OCI-LY7 (cell line): ENCODE results near the gene SLIT3.

Experiments
- EZH2phosphoT487 ChIP-seq: fragments of 200-600 bp; sonication (generic); IDR thresholded peaks from 2 replicates; pipeline ENCODE4 v1.6.1; 2018; ENCODE audit warnings: low read depth, borderline replicate concordance, mild to moderate bottlenecking, mixed run types, antibody characterized with exemption, low read length, moderate library complexity, mixed read lengths
- TF ChIP-seq, protein P1 (sequence below): fragments of 200-600 bp; sonication (generic); conservative IDR thresholded peaks from 2 replicates; pipeline ENCODE4 v1.5.1; 2014; ENCODE audit warnings: mild to moderate bottlenecking, antibody characterized with exemption, low read length, moderate library complexity, mixed read lengths

DNA sequence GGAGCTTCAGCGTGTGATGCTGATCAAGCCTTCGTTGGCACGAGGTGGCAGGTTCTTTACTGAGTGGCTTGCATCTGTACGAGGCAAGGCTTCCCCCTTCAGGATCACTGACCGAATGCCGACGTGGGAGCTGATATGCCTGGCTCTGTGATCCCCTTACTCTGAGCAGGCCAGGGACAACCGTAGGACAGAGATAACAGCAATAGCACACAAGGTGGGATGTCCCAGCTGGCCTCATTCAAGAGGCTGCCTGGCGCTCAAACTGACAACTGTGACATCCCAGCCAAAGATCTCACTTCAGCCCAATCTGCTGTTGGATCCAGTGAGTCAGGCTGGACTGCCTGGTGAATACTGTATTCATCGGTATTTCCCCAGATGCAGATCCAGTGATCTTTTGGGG lies 522.4 kb downstream of the SLIT3 start:
- TF ChIP-seq, protein P1, sequence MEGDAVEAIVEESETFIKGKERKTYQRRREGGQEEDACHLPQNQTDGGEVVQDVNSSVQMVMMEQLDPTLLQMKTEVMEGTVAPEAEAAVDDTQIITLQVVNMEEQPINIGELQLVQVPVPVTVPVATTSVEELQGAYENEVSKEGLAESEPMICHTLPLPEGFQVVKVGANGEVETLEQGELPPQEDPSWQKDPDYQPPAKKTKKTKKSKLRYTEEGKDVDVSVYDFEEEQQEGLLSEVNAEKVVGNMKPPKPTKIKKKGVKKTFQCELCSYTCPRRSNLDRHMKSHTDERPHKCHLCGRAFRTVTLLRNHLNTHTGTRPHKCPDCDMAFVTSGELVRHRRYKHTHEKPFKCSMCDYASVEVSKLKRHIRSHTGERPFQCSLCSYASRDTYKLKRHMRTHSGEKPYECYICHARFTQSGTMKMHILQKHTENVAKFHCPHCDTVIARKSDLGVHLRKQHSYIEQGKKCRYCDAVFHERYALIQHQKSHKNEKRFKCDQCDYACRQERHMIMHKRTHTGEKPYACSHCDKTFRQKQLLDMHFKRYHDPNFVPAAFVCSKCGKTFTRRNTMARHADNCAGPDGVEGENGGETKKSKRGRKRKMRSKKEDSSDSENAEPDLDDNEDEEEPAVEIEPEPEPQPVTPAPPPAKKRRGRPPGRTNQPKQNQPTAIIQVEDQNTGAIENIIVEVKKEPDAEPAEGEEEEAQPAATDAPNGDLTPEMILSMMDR, result no peak
- no peak for TF ChIP-seq EZH2phosphoT487
